Measurements from ENCODE around the gene CEP164. TPM values are rescaled to one million over a fixed set of nuclear protein-coding genes. Genes with fewer than 3 reads are reported as not detected.

Gene CEP164
- total RNA-seq, 1 donor from 2014 or later = 40.1 TPM

Other genes with a start within 250 kb of the CEP164 start
- 29.3 and 29.5 TPM in 2 replicates for gene SIK3, start 229.4 kb upstream of the CEP164 start, total RNA-seq
- gene PAFAH1B2, start 183.6 kb upstream of the CEP164 start, total RNA-seq = 82.7 and 84.5 TPM in 2 replicates
- gene SIDT2, start 149.1 kb upstream of the CEP164 start, total RNA-seq = 65.5 and 67.3 TPM in 2 replicates
- gene TAGLN, start 128.5 kb upstream of the CEP164 start, total RNA-seq = 711 and 715 TPM in 2 replicates
- 57.5 and 65.0 TPM in 2 replicates for gene PCSK7, start 95.8 kb upstream of the CEP164 start, total RNA-seq
- gene RNF214, start 95.2 kb upstream of the CEP164 start, total RNA-seq = 32.8 and 34.2 TPM in 2 replicates
- gene BACE1-AS, start 36.5 kb upstream of the CEP164 start, total RNA-seq = 8.3 and 10.9 TPM in 2 replicates
- gene BACE1, start 11.6 kb upstream of the CEP164 start, total RNA-seq = 74.8 and 75.0 TPM in 2 replicates